Erythroblast (primary cell): ENCODE data around the gene NOVA2.

ENCODE experiments used
- GATA1 ChIP-seq: IDR thresholded peaks from 2 replicates; pipeline ENCODE4 v1.6.1; 2011; ENCODE audit warnings: low read depth, mild to moderate bottlenecking, control low read depth, low read length, moderate library complexity
- POLR2A ChIP-seq: IDR thresholded peaks from 2 replicates; pipeline ENCODE4 v1.6.1; 2011; ENCODE audit warnings: mild to moderate bottlenecking, low read length

DNA sequence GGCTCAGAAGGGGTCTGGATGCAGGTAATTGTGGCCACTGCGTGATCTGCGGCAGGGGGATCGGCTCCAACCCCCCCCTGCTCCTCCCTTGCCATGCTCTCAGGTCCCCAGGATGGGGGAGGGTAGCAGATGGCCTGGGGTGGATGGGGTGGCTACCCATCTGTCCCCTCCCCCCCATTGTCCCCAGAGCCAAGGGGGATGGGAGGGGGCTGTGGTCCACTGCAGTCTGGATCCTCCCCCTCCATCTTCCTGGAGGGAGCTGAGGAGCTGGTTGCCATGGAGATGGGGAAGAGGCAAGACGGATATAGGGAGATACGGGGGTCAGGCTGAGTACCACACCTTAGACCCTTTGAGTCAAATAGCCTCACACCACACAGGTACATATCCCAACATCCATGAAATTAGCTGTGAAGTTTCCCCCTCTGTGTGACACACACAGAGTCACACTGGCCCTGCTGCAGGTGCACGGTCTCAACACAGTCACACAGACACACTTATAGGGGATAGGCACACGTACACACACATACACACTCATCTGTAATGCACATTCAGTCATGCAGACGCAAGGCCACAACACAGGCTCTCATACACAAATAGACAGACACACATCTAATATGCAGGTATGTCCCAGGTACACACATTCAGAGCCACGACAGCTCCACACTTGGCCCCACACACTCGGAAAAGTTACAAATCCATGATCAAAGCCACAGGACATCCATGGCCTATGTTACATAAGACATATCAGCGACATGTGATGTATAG is 1.8 kb upstream of the NOVA2 start:
- TF ChIP-seq POLR2A (no peak), GATA1 (no peak)
